Effector CD4-positive, alpha-beta T cell (primary cell): ENCODE results near the gene ITPKB.
A peak's percentile ranks its signal among the peaks of the same experiment; 100 is the strongest.
"Not testable (repeated sequence)": the region's sequence is repeated elsewhere in the genome, so short reads cannot be mapped to it uniquely, and the experiment has no call there.

Source experiments
- DNase-seq: peaks from one replicate; pipeline ENCODE4 v3.0.0-alpha.2; 2020

Gene ITPKB

DNA sequence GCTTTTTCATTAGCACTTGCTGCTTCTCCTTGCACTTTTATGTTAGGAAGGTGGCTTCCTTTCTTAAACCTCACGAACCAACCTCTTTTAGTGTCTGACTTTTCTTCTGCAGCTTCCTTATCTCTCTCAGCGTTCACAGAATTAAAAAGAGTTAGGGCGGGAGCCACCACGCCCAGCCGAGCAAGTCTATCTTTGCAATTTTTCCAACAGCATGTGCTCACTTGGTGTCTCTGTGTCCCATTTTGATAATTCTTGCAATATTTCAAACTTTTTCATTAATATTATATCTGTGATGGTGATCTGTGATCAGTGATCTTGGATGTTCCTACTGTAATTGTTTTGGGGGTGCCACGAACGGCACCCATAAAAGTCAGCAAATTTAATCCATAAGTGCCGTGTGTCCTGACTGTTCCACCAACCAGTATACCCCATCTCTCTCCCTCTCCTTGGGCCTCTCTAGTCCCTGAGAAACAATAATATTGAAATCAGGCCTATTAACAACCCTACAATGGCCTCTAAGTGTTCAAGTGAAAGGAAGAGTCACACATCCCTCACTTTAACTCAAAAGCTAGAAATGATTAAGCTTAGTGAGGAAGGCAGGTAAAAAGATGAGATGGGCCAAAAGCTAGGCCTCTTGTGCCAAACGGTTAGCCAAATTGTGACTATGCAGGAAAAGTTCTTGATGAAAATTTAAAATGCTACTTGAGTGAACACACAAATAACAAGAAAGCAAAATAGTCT is 15.9 kb upstream of the ITPKB start:
- DNase-seq = no peak

DNA sequence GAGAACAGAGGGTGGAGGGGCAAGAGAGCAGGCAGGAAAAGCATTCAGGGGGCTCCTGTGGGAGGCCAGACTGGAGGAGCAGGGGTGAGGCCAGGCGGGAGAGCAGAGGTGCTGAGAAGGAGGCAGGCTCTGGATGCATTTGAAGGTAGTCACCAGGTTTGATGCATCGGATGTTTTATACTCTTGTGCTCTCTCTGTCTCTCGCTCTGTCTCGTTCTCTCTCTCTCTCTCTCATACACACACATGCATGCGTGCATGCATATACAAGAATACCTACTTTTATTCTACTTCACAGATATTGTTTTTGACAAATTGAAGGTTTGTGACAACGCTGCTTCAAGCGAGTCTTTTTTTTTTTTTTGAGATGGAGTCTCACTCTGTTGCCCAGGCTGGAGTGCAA is 15.0 kb upstream of the ITPKB start:
- DNase-seq = no peak

DNA sequence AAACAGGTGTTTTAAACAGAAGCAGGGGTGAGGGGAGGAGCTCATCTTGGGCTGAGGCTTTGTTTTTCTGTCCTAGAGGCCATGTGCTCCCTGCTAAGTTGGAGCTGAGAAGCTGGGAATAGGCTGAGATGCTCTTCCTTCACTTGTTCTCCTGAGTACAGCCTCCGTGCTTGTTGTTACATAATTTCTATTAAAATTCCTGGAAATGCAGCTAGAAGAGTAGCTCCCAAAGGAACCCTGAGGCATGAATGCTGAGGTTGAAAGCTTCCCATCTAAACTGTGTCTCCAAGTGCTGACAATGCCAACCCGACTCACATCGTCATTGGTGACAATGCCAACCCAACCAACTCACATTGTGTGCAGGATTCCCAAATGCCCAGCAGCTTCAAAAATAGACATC is 12.6 kb upstream of the ITPKB start:
- no peak for DNase-seq

DNA sequence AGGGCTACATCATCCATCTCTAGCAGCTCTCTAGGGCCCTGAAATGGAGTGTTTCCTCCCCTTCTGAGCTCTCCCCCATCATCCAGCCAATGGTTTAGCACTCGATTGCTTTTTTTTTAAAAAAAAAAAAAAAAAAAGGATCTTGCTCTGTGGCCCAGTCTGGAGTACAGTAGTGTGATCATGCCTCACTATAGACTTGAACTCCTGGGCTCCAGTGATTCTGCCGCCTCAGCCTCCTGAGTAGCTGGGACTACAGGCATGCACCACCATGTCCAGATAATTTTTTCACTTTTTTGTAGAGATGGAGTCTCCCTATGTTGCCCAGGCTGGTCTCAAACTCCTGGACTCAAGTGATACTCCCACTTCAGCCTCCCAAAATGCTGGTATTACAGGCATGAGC is 12.1 kb upstream of the ITPKB start:
- no peak for DNase-seq

DNA sequence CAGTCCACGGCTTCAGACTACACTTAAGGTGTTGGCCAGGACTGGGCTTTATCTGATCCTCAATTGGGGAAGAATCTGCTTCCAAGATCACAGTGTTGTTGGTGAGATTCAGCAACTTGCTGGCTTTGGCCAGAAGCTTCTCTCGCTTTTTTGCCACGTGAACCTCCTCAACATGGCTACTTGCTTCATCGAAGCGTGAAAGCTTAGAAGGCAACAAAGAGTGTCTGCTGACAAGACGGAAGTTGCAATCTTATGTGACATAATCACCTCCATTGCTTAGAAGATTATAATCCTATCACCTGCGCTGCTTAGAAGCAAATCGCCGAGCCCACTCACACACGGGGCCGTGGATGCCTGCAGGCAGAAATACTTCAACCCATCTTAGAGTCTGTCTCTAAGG is 10.4 kb upstream of the ITPKB start:
- no peak for DNase-seq

- DNase-seq = no peak
These were observed 9.2 kb upstream of the ITPKB start for GRCh38 chr1:226748306-226748705.

DNA sequence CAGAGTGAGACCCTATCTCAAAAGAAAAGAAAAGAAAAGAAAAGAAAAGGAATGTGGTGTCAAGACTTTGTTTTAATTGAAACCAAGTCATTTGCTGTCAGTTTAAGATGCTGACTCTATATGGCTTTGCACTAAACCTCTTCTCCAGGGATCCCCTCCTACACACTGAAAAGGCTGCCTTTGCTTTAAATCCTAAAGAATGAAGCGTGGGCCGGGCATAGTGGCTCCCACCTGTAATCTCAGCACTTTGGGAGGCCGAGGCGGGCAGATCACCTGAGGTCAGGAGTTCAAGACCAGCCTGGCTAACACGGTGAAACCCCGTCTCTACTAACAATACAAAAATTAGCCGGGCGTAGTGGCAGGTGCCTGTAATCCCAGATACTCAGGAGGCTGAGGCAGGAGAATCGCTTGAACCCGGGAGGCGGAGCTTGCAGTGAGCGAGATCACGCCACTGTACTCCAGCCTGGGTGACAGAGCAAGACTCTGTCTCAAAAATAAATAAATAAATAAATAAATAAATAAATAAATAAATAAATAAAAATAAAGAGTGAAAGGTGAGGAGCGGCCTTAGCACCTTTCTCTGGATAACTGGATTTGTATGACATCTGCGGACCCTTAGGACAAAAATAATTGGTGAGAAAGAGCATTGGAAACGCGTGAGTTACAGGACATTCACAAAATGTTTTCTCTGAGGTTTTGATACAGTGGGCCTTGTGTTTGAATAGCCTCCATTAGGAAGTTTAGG is 8.6 kb upstream of the ITPKB start:
- DNase-seq = not testable (repeated sequence)

DNA sequence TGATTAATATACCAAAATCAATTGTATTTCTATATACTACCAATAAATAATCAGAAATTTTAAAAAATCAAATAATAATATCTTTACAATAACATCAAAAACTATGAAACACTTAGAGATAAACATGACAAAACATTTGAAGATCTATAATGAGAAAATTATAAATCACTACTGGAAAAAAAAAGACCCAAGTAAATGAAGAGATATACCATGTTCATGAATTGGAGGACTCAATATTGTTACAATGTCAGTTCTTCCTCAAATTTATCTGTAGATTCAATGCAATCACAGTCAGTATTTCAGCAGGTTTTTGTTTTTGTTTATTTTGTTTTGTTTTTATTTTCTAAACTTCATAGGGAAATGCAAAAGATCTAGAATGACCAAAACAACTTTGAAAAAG is 4.2 kb upstream of the ITPKB start:
- no peak for DNase-seq

- DNase-seq = no peak
These were observed 1.9 kb upstream of the ITPKB start for GRCh38 chr1:226741009-226741408.

GRCh38 chr1:226739696-226740065 is 599 bp upstream of the ITPKB start:
- DNase-seq = no peak

DNA sequence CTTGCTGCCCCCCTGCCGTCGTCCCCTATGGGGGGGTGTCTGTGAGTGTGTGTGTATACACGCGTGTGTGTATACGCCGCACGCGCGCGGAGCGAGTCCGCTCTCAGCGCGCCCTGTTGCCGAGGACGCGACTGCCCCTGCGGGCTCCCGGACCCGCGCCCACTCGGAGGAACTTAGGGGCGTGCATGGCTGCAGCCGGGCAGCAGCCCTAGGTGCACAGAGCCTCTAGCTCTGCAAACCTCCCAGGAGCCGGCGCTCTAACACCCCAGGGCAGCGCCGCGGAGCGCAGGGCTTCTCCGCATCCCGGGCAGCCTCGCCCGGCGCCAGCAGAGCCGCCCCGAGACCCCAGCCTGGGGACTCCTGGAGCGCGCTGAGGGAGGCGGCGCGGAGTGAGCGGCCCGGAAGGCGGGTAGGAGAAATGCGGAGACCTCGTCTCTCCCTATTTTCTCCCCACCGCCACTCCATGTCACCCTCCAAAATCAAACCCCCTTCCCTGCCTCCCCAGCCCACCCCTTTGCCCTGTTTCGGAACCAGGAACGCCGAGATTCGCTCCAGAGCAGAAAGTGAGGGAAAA is 574 bp downstream of the ITPKB start:
- DNase-seq = no peak

GRCh38 chr1:226737819-226738420 is 1.2 kb downstream of the ITPKB start:
- no peak for DNase-seq

DNA sequence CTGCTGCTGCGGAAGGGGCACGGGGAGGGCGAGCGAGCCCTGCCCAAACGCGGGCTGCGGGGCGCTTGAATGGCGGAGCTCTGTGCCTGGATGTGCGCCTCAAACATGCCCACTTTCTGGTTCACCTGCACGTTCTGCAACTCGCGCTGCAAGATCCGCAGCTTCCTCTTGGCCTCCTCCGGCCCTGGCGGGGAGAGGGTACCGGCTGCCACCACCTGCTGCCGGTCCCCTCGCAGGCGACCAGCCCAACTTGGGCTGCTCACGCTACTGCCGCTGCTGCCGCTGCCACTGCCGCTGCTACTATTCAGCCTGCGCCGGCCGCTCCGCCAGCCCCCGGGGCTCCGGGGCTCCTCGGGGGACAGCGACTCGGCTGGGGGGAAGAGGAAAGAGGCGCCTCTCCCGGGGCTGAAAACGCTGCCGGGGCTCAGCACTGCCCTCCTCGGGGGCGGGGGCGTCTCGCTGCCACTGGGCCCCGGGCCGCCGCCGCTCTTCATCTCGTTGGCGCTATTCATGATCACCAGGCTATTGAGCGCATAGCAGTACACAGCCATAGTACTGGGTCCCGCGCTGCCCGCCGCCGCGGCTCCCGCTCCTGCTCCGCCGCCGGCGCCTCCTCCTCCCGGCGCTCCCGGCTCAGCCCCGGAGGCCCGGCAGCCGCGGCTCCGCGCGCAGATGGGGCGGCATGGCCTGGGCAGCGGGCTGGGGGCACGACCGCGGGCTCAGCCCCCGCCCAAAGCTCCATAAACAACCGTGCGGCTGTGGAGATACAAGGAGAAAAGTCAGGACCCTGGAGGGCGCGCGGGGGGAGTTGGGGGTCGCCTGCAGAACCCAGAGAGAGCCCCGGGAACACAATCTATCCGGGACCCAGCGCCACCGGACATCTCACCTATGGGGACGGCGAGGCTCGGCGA is 1.9 kb downstream of the ITPKB start:
- peak; percentile 41 for DNase-seq

- DNase-seq = no peak
These were observed 2.8 kb downstream of the ITPKB start for GRCh38 chr1:226736001-226736907.

DNA sequence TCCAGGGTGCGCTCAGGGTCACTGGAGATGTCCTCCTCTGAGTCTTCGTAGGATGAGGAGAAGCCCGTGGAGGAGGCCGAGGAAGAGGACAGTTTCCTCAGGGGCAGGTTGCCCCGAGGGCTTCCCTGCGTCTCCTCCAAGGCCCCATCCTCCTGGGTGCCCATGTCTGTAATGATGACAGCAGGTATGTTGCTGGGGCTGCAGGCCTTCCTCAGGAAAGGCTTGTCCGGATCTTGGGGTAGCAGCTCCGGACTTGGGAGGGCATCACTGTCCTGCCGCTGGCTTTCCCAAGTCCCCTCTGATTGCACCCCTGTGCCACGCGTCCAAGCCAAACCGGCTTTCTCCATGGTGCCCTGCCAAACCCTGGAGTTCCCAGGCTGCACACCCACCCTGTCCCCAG is 3.5 kb downstream of the ITPKB start:
- no peak for DNase-seq

DNA sequence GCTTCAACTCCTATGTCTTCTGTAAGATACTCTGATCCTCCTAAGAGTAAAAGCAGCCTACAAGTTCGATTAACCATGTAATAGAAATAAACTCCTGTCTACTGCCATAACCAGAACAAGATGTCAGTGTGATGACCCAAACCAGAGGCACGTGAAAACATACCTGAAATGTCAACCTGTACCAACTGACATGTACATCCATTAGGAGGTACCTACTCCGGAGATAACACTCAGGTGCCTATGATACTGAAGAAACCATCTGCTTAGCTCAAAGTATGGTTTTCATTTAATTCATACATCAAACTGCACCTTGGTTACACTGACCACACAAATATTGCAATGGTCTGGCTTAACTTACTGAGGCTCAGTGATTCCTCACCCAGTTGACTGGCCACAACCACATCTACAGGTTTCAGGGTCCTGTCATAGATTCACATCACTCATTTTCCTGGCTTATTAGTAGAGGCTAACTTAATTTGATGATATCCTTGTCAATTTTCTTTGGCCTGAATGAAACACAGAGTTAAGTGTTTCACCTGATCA is 4.4 kb downstream of the ITPKB start:
- no peak for DNase-seq

- DNase-seq = no peak
These were observed 5.2 kb downstream of the ITPKB start for GRCh38 chr1:226733876-226734275.

- DNase-seq = no peak
These were observed 5.8 kb downstream of the ITPKB start for GRCh38 chr1:226733304-226733703.

- no peak for DNase-seq
These were observed 6.2 kb downstream of the ITPKB start for GRCh38 chr1:226732856-226733291.

- DNase-seq = no peak
These were observed 7.7 kb downstream of the ITPKB start for GRCh38 chr1:226731257-226731893.

- no peak for DNase-seq
These were observed 8.2 kb downstream of the ITPKB start for GRCh38 chr1:226730836-226731235.
